GM12801 (cell line): ENCODE measurements around the gene ARL5C.

ENCODE experiments used
- TF ChIP-seq, protein P1 (sequence below): IDR thresholded peaks from one replicate; pipeline ENCODE4 v1.5.1; 2011; ENCODE audit warnings: control low read depth; ENCODE audit not compliant: insufficient read length; ENCODE audit errors: extremely low read depth

ARL5C gene, protein sequence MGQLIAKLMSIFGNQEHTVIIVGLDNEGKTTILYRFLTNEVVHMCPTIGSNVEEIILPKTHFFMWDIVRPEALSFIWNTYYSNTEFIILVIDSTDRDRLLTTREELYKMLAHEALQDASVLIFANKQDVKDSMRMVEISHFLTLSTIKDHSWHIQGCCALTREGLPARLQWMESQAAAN

DNA sequence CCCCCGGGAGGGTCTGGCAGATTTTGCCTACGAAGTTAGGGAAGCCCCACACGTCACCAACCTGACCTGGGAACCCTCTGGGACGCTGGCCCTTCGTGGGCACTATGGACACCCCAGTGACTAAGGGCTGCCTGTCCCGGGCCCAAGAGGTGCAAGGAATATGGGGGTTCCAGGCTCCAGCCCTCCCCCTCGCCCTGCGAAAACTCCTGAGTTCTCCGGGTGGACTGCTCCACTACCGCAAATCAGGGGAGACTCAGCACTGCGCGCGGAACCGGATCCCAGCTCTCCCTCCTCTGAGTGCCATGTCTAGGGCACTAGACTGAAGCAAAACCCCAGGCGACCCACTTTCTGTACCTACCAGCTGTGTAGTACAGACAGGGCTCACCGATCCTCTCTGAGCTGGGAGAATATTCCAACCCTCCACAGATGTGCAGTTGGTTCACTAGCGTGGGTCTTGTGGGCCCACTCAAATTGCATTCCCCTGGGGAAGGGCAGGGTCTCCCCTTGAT is at the start of gene ARL5C:
TSS of gene ARL5C (minus strand) at position 321 of the 509 bp plus-strand sequence. CDS start 401 bp downstream, outside the sequence.
- TF ChIP-seq, protein P1, sequence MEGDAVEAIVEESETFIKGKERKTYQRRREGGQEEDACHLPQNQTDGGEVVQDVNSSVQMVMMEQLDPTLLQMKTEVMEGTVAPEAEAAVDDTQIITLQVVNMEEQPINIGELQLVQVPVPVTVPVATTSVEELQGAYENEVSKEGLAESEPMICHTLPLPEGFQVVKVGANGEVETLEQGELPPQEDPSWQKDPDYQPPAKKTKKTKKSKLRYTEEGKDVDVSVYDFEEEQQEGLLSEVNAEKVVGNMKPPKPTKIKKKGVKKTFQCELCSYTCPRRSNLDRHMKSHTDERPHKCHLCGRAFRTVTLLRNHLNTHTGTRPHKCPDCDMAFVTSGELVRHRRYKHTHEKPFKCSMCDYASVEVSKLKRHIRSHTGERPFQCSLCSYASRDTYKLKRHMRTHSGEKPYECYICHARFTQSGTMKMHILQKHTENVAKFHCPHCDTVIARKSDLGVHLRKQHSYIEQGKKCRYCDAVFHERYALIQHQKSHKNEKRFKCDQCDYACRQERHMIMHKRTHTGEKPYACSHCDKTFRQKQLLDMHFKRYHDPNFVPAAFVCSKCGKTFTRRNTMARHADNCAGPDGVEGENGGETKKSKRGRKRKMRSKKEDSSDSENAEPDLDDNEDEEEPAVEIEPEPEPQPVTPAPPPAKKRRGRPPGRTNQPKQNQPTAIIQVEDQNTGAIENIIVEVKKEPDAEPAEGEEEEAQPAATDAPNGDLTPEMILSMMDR: no peak

DNA sequence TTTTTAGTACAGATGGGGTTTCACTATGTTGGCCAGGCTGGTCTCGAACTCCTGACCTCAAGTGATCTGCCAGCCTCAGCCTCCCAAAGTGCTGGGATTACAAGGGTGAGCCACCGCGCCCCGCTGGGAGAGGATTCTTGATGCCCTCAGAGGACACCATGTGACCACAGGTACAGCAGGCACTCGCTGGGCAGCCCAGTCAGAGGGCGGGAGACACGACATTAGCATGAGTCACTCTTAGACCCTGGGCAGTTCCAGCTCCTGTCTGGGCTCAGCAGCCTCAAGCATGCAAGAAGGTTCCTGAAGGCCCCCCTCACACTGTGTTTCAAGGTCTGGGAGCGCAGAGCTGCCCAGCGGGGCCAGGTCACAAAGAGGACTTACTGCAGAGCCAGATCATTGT is 47.9 kb upstream of the ARL5C start:
- TF ChIP-seq, protein P1: no peak

DNA sequence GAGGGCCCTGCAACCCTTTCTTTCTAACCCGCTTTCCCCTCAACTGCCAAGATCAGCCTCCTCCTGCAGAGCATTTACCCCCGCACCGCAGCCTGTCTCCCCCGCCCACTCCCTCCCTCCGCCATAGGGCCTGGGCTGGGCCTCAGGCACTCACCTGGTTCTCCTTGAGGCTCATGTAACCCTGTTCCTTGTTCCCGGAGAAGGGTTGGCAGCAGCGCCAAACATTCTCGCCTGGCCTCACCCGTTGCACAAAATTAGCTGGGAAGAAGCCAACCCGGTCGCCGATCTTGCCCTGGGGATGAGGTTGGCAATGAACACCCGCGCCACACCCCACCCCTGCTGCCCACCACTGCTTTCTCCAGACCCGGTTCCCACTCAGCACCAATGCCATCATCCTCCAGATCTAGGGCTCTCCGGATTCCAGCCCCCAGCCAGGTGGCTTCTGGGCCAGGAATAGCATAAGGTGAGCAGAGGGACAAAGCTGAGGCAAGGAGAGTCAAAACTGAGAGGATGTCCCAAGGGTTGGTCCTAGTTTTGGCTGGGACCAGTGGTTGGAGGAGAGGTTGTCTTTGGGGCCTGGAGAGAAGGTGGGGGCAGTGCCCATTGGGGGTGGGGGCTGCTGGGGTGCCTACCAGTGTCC is 47.0 kb upstream of the ARL5C start:
- TF ChIP-seq, protein P1: no peak

DNA sequence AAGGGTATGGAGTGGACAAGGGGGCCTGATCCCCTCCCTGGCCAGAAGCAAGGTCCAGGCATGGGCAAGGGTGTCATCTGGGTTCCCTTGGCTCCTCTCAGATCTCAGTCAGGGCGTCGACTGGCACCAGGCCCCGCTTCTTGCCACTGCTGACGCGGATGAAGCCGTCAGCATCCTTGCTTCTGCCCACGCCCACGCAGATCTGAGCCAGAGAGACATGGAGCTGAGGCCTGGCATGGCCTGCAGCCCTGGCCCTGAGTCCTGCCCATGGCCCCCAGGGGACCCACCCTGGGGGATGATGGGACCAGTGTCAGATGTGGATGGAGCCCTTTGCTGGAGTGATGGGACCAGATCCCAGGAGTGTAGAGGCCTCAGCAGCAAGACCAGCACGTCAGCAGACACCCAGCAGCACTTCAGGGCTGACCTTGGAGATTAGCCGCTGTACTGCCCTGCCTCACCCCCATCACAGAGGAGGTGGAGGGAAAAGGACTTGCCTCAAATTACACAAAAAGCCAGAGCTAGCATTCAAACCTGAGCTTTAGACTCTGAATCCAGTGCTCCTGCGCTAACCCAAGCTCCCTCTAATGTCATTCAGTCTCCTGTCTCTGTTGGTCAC is 46.3 kb upstream of the ARL5C start:
- TF ChIP-seq, protein P1: no peak

DNA sequence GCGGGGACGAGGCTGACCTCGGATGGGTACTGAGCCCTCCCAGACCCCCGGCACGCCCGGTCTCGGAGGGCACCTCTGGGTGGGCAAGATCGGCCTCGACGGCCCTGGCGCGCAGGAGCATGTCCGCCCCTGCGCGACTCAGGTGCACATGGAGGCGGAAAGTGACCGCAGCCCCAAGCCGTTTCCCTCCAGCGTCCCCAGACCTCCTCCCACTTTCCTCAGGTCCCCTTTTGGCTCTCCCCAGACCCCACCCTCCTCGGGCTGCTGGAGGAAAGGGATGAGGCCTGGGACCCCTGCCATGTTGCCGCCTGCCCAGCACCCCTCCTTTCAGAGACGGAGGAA is 44.1 kb upstream of the ARL5C start:
- TF ChIP-seq, protein P1: no peak

DNA sequence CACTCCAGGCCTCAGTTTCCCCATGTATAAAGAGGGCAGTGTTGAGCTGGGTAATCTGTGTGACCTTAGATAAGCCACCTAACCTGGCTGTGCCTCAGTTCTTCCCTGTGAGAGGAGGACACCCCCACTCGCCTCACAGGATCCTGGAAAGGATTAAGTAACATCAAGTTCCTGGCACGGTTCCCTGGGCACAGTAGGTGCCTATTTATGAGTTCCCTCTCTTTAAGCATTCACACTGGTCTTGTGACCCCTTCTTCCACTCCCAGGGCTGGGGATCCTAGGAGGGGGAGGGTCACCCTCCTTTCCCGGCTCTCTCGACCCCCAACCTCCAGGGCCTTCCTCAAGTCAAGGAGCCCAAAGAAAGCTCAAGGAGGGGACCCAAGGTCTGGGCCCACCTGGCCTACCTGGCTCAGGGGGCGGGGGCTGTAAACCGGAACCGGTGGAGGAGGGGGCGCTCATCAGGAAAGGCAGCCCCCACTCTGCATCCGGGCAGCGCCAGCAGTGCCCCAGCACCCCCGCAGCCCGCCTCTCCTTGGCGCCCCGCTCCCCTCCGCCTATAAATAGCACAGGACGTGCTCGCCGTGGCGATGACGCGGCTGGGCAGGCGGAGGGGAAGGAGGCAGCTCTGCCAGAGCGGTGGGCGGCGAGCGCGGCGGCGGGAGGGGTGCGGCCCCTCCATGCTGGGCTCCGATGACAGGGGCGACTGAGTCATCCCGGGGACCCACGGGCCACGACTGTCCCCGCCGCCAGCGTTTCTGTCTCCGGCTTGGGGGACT is 43.5 kb upstream of the ARL5C start:
- TF ChIP-seq, protein P1: no peak

DNA sequence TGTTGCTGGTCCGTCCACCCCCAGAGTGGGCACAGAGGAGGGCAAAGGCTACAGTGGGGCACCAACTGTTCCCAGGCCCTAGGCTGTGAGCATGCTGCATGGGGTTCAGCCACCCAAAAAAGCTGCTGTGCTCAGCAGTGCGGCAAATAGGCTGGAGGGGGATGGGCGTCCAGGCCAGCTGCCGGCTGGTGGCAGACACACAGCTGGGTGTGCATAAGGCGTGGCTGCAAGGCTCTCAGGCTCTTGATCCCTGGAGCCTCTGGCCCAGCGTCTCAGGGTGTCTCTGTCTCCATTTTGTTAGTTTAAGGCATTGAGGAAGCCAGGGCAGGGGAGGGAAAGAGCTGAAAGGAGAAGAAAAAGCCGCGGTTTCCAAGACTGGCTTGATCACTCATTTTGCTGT is 42.9 kb upstream of the ARL5C start:
- TF ChIP-seq, protein P1: no peak
